ENCODE data around the gene APCDD1.

- TF ChIP-seq POLR2A (IDR thresholded peaks at IDR 0.05; ENCODE audit: low read length): no peak
- TF ChIP-seq GATA1 (IDR thresholded peaks at IDR 0.05; ENCODE audit: low read depth, low read length): no peak
Measured at GRCh38 chr18:10457767-10458166, 3.3 kb downstream of the APCDD1 start.

Data from erythroblast (primary cell).